Right renal cortex interstitium (tissue), 3 donors: ENCODE data around the gene ZNF554. TPM values are rescaled to one million over a fixed set of nuclear protein-coding genes. Genes with fewer than 3 reads are reported as not detected.

Experiments used
- DNase-seq, 3 donors: peaks; one replicate each; pipeline ENCODE4 v3.0.0-alpha.2; 2013; ENCODE audit warnings: low read depth in 3 of 3, low spot score in 2 of 3
- polyA plus RNA-seq, 3 donors: library from polyadenylated mRNA; unstranded; fragments of 120-200 nt; gene quantifications; one replicate each; pipeline ENCODE4 v1.2.1, GENCODE V29; 2013; ENCODE audit not compliant: insufficient read length in 3 of 3

Gene ZNF554
- 1 to 10 TPM; 9.4 to 9.7 (median 9.6) TPM for polyA plus RNA-seq

- peak; percentile 86 to 92 (median 92) for DNase-seq
Observed at GRCh38 chr19:2819540-2820111, at the start of gene ZNF554. TSS of gene ZNF554 (plus strand) at chr19:2819868. CDS start at chr19:2820072, 204 bp downstream.

- peak in 2 of 3 donors; percentile 58 to 62 for DNase-seq
Observed at GRCh38 chr19:2770055-2771013, 49.3 kb upstream of the ZNF554 start.

- DNase-seq = no peak
Observed at GRCh38 chr19:2771786-2772674, 47.6 kb upstream of the ZNF554 start.

GRCh38 chr19:2774083-2774679 is 45.5 kb upstream of the ZNF554 start:
- DNase-seq = no peak

- no peak for DNase-seq
Observed at GRCh38 chr19:2774953-2775555, 44.6 kb upstream of the ZNF554 start.

- DNase-seq = no peak
Observed at GRCh38 chr19:2775556-2776430, 43.9 kb upstream of the ZNF554 start.

GRCh38 chr19:2777952-2778683 is 41.5 kb upstream of the ZNF554 start:
- DNase-seq = no peak

GRCh38 chr19:2779121-2779740 is 40.4 kb upstream of the ZNF554 start:
- no peak for DNase-seq

GRCh38 chr19:2780284-2780683 is 39.4 kb upstream of the ZNF554 start:
- no peak for DNase-seq

GRCh38 chr19:2782329-2782935 is 37.2 kb upstream of the ZNF554 start:
- no peak for DNase-seq

GRCh38 chr19:2782936-2783780 is 36.5 kb upstream of the ZNF554 start, which contains the start of gene SGTA:
TSS of gene SGTA (minus strand) at chr19:2783273. CDS start at chr19:2769068, 14,205 bp downstream.
- DNase-seq = peak; percentile 97 to 99 (median 97)

- no peak for DNase-seq
Observed at GRCh38 chr19:2783781-2784145, 35.9 kb upstream of the ZNF554 start.

GRCh38 chr19:2785244-2785997 is 34.2 kb upstream of the ZNF554 start, which contains the start of gene THOP1:
TSS of gene THOP1 (plus strand) at chr19:2785503. CDS start at chr19:2785663, 160 bp downstream.
- DNase-seq = peak; percentile 95 to 98 (median 97)

GRCh38 chr19:2787115-2787514 is 32.6 kb upstream of the ZNF554 start:
- no peak for DNase-seq

GRCh38 chr19:2788237-2788636 is 31.4 kb upstream of the ZNF554 start:
- no peak for DNase-seq

GRCh38 chr19:2790194-2790556 is 29.5 kb upstream of the ZNF554 start:
- no peak for DNase-seq
